T-helper 2 cell treated with Interferon-gamma antibody and Interleukin-4, amounts not matched to agents 100 ng/mL and 5 ng/mL, for 36 hours (primary cell): ENCODE measurements around the gene MKS1. TPM values are rescaled to one million over a fixed set of nuclear protein-coding genes. Genes with fewer than 3 reads are reported as not detected.

Experiments used
- intact Hi-C: fragments of 100-400 bp; cut with micrococcal nuclease; formaldehyde crosslinking; loops from one replicate; pipeline ENCODE4 v1.15.1; 2023
- total RNA-seq: library from RNA; stranded (reverse); gene quantifications from 2 replicates; pipeline ENCODE4 v1.2.3, GENCODE V29; 2022

Gene MKS1
- total RNA-seq, 1 donor from 2014 or later: 20.2 TPM

- intact Hi-C loops: loop anchor here (5.0 kb wide), 1 partner anchor 243 kb away; no protein-coding TSS in a partner anchor
Observed at GRCh38 chr17:58204796-58205195, 14.3 kb downstream of the MKS1 start.

- intact Hi-C loops: loop anchor here (5.0 kb wide), 1 partner anchor 244 kb away; no protein-coding TSS in a partner anchor
Observed at GRCh38 chr17:58202859-58203258, 16.2 kb downstream of the MKS1 start.

- intact Hi-C loops: loop anchor here (5.0 kb wide), 1 partner anchor 247 kb away; no protein-coding TSS in a partner anchor
Observed at GRCh38 chr17:58200024-58200633, 18.9 kb downstream of the MKS1 start.

GRCh38 chr17:58196610-58197009, 22.4 kb downstream of the MKS1 start:
- intact Hi-C loops: no loop called here

GRCh38 chr17:58195518-58196123, 23.4 kb downstream of the MKS1 start:
- intact Hi-C loops: no loop called here

GRCh38 chr17:58193641-58194255, 25.3 kb downstream of the MKS1 start:
- intact Hi-C loops: no loop called here

- intact Hi-C loops: no loop called here
Observed at GRCh38 chr17:58192612-58193011, 26.4 kb downstream of the MKS1 start, which contains the start of gene EPX. TSS of gene EPX (plus strand) at chr17:58192726. CDS start at chr17:58192847, 121 bp downstream.

- intact Hi-C loops: no loop called here
Observed at GRCh38 chr17:58191241-58191896, 27.7 kb downstream of the MKS1 start.

- intact Hi-C loops: no loop called here
Observed at GRCh38 chr17:58189436-58190146, 29.5 kb downstream of the MKS1 start.

GRCh38 chr17:58187675-58188074, 31.4 kb downstream of the MKS1 start:
- intact Hi-C loops: no loop called here

GRCh38 chr17:58187063-58187462, 32.0 kb downstream of the MKS1 start:
- intact Hi-C loops: no loop called here

- intact Hi-C loops: no loop called here
Observed at GRCh38 chr17:58186591-58186990, 32.5 kb downstream of the MKS1 start.

GRCh38 chr17:58184986-58185761, 33.9 kb downstream of the MKS1 start:
- intact Hi-C loops: no loop called here

- intact Hi-C loops: no loop called here
Observed at GRCh38 chr17:58184308-58184985, 34.6 kb downstream of the MKS1 start.

- intact Hi-C loops: no loop called here
Observed at GRCh38 chr17:58183514-58183913, 35.5 kb downstream of the MKS1 start.

- intact Hi-C loops: no loop called here
Observed at GRCh38 chr17:58181796-58182195, 37.3 kb downstream of the MKS1 start.

GRCh38 chr17:58176200-58176599, 42.9 kb downstream of the MKS1 start:
- intact Hi-C loops: loop anchor here (1.0 kb wide), 1 partner anchor 56 kb away; no protein-coding TSS in a partner anchor

GRCh38 chr17:58174871-58175270, 44.2 kb downstream of the MKS1 start:
- intact Hi-C loops: loop anchor here (5.0 kb wide), 1 partner anchor 168 kb away; the partner anchor contains the start of gene SRSF1

GRCh38 chr17:58172369-58173071, 46.5 kb downstream of the MKS1 start:
- intact Hi-C loops: loop anchor here (1.0 to 5.0 kb wide), 2 partner anchors 50 to 165 kb away; partner anchors contain the start of gene SRSF1
